IMR-90 (cell line): ENCODE data around the gene MYL6. TPM values are rescaled to one million over a fixed set of nuclear protein-coding genes. Genes with fewer than 3 reads are reported as not detected.

Experiments
- ATAC-seq: fragments of 200-7000 bp; cut with Tn5 transposase; 2 replicates; pipeline ENCODE4 v1.9.1; 2020; ENCODE audit warnings: low read depth, mild to moderate bottlenecking, moderate library complexity
- BruUV-seq: library from RNA; stranded (reverse); fragments of 400-500 nt; replicated peaks from 2 replicates; lab custom pipeline; 2021; lab: Mats Ljungman, UMichigan
- CTCF ChIA-PET: fragments of 300-600 bp; formaldehyde crosslinking; extraction: SDS; loops from one replicate; lab custom pipeline; 2021; ENCODE audit warnings: antibody characterized with exemption; lab: Yijun Ruan, JAX
- POLR2A ChIA-PET: fragments of 300-600 bp; sonication (Branson Sonifier 250); formaldehyde crosslinking; loops from one replicate; lab custom pipeline; 2022; ENCODE audit warnings: antibody characterized with exemption; ENCODE audit not compliant: unreplicated experiment; lab: Charles Lee
- DNase-seq: peaks from one replicate; pipeline ENCODE4 v3.0.0; 2013
- H2AFZ ChIP-seq: replicated peaks from 2 replicates; pipeline ENCODE3; 2013; ENCODE audit warnings: low read length, mild to moderate bottlenecking; ENCODE audit not compliant: poor library complexity
- H2AK5ac ChIP-seq: 2 replicates; pipeline ENCODE4 v1.6.1; 2013; ENCODE audit warnings: low read depth, low read length, inconsistent platforms
- H2AK9ac ChIP-seq: replicated peaks from 2 replicates; pipeline ENCODE3; 2013; ENCODE audit warnings: mild to moderate bottlenecking, low read depth, low read length, moderate library complexity; ENCODE audit not compliant: poor library complexity
- H2BK120ac ChIP-seq: 2 replicates; pipeline ENCODE4 v1.6.1; 2013; ENCODE audit warnings: low read depth, low read length, inconsistent platforms
- H2BK15ac ChIP-seq: 3 replicates; pipeline ENCODE4 v1.6.1; 2013; ENCODE audit warnings: low read depth, low read length, inconsistent platforms
- H2BK20ac ChIP-seq: 2 replicates; pipeline ENCODE4 v1.6.1; 2013; ENCODE audit warnings: low read depth, mild to moderate bottlenecking, inconsistent platforms, low read length, moderate library complexity
- H2BK5ac ChIP-seq: 2 replicates; pipeline ENCODE4 v1.6.1; 2013; ENCODE audit warnings: mild to moderate bottlenecking, low read depth, low read length, inconsistent platforms; ENCODE audit not compliant: poor library complexity, severe bottlenecking
- H3K14ac ChIP-seq: replicated peaks from 2 replicates; pipeline ENCODE4 v1.6.1; 2013; ENCODE audit warnings: low read depth, low read length, inconsistent platforms
- H3K18ac ChIP-seq: 2 replicates; pipeline ENCODE4 v1.6.1; 2013; ENCODE audit warnings: low read depth, low read length, control low read depth
- H3K23ac ChIP-seq: 2 replicates; pipeline ENCODE4 v1.6.1; 2013; ENCODE audit warnings: low read depth, low read length, inconsistent platforms
- H3K27ac ChIP-seq: 2 replicates; pipeline ENCODE4 v1.5.1; 2013; ENCODE audit warnings: mild to moderate bottlenecking, control low read depth, low read length; ENCODE audit not compliant: insufficient read depth
- H3K27me3 ChIP-seq: 2 replicates; pipeline ENCODE4 v1.6.1; 2013; ENCODE audit warnings: low read length; ENCODE audit not compliant: control insufficient read depth, insufficient read depth
- H3K36me3 ChIP-seq: 2 replicates; pipeline ENCODE4 v1.6.1; 2013; ENCODE audit warnings: low read length, mixed read lengths; ENCODE audit not compliant: control insufficient read depth, insufficient read depth
- H3K4ac ChIP-seq: 2 replicates; pipeline ENCODE4 v1.6.1; 2013; ENCODE audit warnings: low read depth, low read length, inconsistent platforms
- H3K4me1 ChIP-seq: 2 replicates; pipeline ENCODE4 v1.6.1; 2013; ENCODE audit warnings: low read length, mixed read lengths; ENCODE audit not compliant: control insufficient read depth, insufficient read depth
- H3K4me2 ChIP-seq: 2 replicates; pipeline ENCODE4 v1.6.1; 2013; ENCODE audit warnings: low read depth, mild to moderate bottlenecking, control low read depth, low read length, moderate library complexity
- H3K4me3 ChIP-seq: 2 replicates; pipeline ENCODE4 v1.5.1; 2013; ENCODE audit warnings: low read depth, mild to moderate bottlenecking, control low read depth, low read length, moderate library complexity; ENCODE audit not compliant: insufficient read depth
- H3K56ac ChIP-seq: 2 replicates; pipeline ENCODE4 v1.6.1; 2013; ENCODE audit warnings: low read length, inconsistent platforms; ENCODE audit not compliant: insufficient read depth; ENCODE audit errors: extremely low read depth
- H3K79me1 ChIP-seq, 2 experiments: 2 replicates each; pipeline ENCODE4 v1.6.1; 2013; ENCODE audit warnings: low read length in 2 of 2, inconsistent platforms in 1 of 2, low read depth in 1 of 2
- H3K9ac ChIP-seq: 2 replicates; pipeline ENCODE4 v1.6.1; 2013; ENCODE audit warnings: low read depth, low read length, control low read depth
- H3K9me1 ChIP-seq: 2 replicates; pipeline ENCODE4 v1.6.1; 2013; ENCODE audit warnings: low read length, inconsistent platforms; ENCODE audit not compliant: insufficient read depth
- H3K9me3 ChIP-seq: 2 replicates; pipeline ENCODE4 v1.6.1; 2013; ENCODE audit warnings: low read length; ENCODE audit not compliant: control insufficient read depth, insufficient read depth
- H4K20me1 ChIP-seq: 2 replicates; pipeline ENCODE4 v1.6.1; 2013; ENCODE audit warnings: low read length, inconsistent platforms; ENCODE audit not compliant: insufficient read depth
- H4K5ac ChIP-seq: 2 replicates; pipeline ENCODE4 v1.6.1; 2013; ENCODE audit warnings: mild to moderate bottlenecking, low read depth, low read length, control low read depth
- H4K8ac ChIP-seq, 2 experiments: 2 replicates each; pipeline ENCODE4 v1.6.1; 2013; ENCODE audit warnings: low read depth in 2 of 2, low read length in 2 of 2, control low read depth in 1 of 2, inconsistent platforms in 1 of 2
- H4K91ac ChIP-seq: 2 replicates; pipeline ENCODE4 v1.6.1; 2013; ENCODE audit warnings: low read depth, low read length, inconsistent platforms; ENCODE audit not compliant: insufficient read depth
- CEBPB ChIP-seq: IDR thresholded peaks from 2 replicates; pipeline ENCODE4 v1.6.1; 2012; ENCODE audit warnings: low read depth, low read length, improper control_type of control experiment
- POLR2A ChIP-seq: IDR thresholded peaks from 2 replicates; pipeline ENCODE4 v1.6.1; 2012; ENCODE audit warnings: mild to moderate bottlenecking, low read depth, low read length
- RAD21 ChIP-seq: IDR thresholded peaks from 2 replicates; pipeline ENCODE4 v1.6.1; 2012; ENCODE audit warnings: low read length, improper control_type of control experiment
- RCOR1 ChIP-seq: IDR thresholded peaks from 2 replicates; pipeline ENCODE4 v1.6.1; 2012; ENCODE audit warnings: mild to moderate bottlenecking, low read length, improper control_type of control experiment; ENCODE audit not compliant: insufficient replicate concordance
- RFX5 ChIP-seq: IDR thresholded peaks from 2 replicates; pipeline ENCODE4 v1.8.0; 2012; ENCODE audit warnings: low read depth, mild to moderate bottlenecking, low read length, moderate library complexity
- SMC3 ChIP-seq: fragments of 150-350 bp; IDR thresholded peaks from 2 replicates; pipeline ENCODE4 v1.6.1; 2016; ENCODE audit warnings: low read depth, mild to moderate bottlenecking, antibody characterized with exemption, low read length, moderate library complexity
- WGBS, 2 experiments: methylation state at CpG; one replicate each; pipeline versions ENCODE4 v1.1.5 to v1.1.7; 2013; ENCODE audit warnings: missing lambda C conversion rate in 2 of 2; ENCODE audit not compliant: insufficient read length in 1 of 2; ENCODE audit errors: extremely low coverage in 2 of 2; 5-methylcytosine and 5-hydroxymethylcytosine counted together
- dilution Hi-C: fragments of 300-500 bp; cut with HindIII; formaldehyde crosslinking; loops from one replicate; pipeline ENCODE4 v1.14.3; 2018; ENCODE audit warnings: low sequenced_read_pairs; ENCODE audit not compliant: unreplicated experiment
- in situ Hi-C: fragments of 300-500 bp; cut with MboI; formaldehyde crosslinking; loops from 3 replicates; pipeline ENCODE4 v1.14.3; 2019; ENCODE audit warnings: low sequenced_read_pairs, inconsistent platforms, mixed read lengths
- intact Hi-C: fragments of 100-400 bp; cut with micrococcal nuclease; formaldehyde crosslinking; loops from 2 replicates; pipeline ENCODE4 v1.10.0; 2022
- polyA plus RNA-seq, 3 experiments: library from polyadenylated mRNA; depleted of rRNA; stranded (reverse); fragments of >200 nt; gene quantifications; 2 replicates each; pipeline ENCODE4 v1.2.3, GENCODE V29; 2012; ENCODE audit warnings: low replicate concordance in 1 of 3
- total RNA-seq: library from RNA; depleted of rRNA; stranded (reverse); fragments of >200 nt; gene quantifications from 2 replicates; pipeline ENCODE4 v1.2.3, GENCODE V29; 2012
- TF ChIP-seq, protein P1 (sequence below): conservative IDR thresholded peaks from 2 replicates; pipeline ENCODE4 v1.5.1; 2012; ENCODE audit warnings: mild to moderate bottlenecking, low read depth, low read length, improper control_type of control experiment

Gene MYL6
- total and polyA plus RNA-seq, 2 of the 4 experiments (the other 2 are of a cell fraction): 4,816 to 6,979 TPM

GRCh38 chr12:56153678-56154065 lies 4.5 kb upstream of the MYL6 start:
- BruUV-seq: no TSS peak
- Histone ChIP-seq H4K20me1 (peaks cover 4% of the 10 kb centered on the region; the same call in 1 of the 2 replicates), H3K9ac (peak overlapping the region; percentile 92), H3K14ac (0 out of 2 replicates have a peak overlapping the region, but pooled peaks have one; percentile 98), H2AFZ (no peak overlapping the region), H3K4me2 (no peak overlapping the region; the same call in 1 of the 2 replicates), H4K8ac (no peak overlapping the region), H2AK9ac (peak overlapping the region; percentile 100), H3K27me3 (no peaks in the 10 kb centered on the region), H2AK5ac (peak overlapping the region; percentile 87), H3K56ac (no peak overlapping the region), H3K4me3 (no peak overlapping the region), H3K18ac (no peak overlapping the region), H3K4me1 (peaks cover 13% of the 10 kb centered on the region), H3K36me3 (peaks cover 7% of the 10 kb centered on the region), H3K4ac (peak overlapping the region; percentile 93; the same call in 1 of the 2 replicates), H3K9me1 (peaks cover 14% of the 10 kb centered on the region), H2BK20ac (0 out of 2 replicates have a peak overlapping the region, but pooled peaks have one; percentile 30), H4K5ac (no peak overlapping the region), H2BK120ac (0 out of 2 replicates have a peak overlapping the region, but pooled peaks have one; percentile 33), H4K91ac (peak overlapping the region; percentile 7; the same call in 1 of the 2 replicates), H3K23ac (peak overlapping the region; percentile 92), H2BK15ac (no peak overlapping the region), H3K79me1 (peaks cover 22 to 55% of the 10 kb centered on the region in 2 experiments), H3K9me3 (no peaks in the 10 kb centered on the region), H2BK5ac (no peak overlapping the region), H3K27ac (no peak overlapping the region)
- dilution Hi-C loops: no loop called here
- ATAC-seq: no peak
- in situ Hi-C loops: no loop called here
- TF ChIP-seq, protein P1, sequence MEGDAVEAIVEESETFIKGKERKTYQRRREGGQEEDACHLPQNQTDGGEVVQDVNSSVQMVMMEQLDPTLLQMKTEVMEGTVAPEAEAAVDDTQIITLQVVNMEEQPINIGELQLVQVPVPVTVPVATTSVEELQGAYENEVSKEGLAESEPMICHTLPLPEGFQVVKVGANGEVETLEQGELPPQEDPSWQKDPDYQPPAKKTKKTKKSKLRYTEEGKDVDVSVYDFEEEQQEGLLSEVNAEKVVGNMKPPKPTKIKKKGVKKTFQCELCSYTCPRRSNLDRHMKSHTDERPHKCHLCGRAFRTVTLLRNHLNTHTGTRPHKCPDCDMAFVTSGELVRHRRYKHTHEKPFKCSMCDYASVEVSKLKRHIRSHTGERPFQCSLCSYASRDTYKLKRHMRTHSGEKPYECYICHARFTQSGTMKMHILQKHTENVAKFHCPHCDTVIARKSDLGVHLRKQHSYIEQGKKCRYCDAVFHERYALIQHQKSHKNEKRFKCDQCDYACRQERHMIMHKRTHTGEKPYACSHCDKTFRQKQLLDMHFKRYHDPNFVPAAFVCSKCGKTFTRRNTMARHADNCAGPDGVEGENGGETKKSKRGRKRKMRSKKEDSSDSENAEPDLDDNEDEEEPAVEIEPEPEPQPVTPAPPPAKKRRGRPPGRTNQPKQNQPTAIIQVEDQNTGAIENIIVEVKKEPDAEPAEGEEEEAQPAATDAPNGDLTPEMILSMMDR: no peak
- TF ChIP-seq RAD21 (no peak), CEBPB (no peak), SMC3 (no peak), POLR2A (no peak), RCOR1 (no peak), RFX5 (no peak)
- CTCF ChIA-PET: interaction anchor here (1.0 kb wide), 1 partner anchor 36 kb away, joined by 3 read pairs; the partner anchor contains the start of gene SMARCC2
- DNase-seq: no peak
- WGBS, 2 experiments: 100% methylated on average over 1 of the region's 5 CpGs; no CpG with 5 or more reads in 1 of the 2 experiments
- POLR2A ChIA-PET: no interaction called here
- intact Hi-C loops: no loop called here
